T-cell (primary cell): ENCODE measurements around the gene HNF1B. TPM values are rescaled to one million over a fixed set of nuclear protein-coding genes. Genes with fewer than 3 reads are reported as not detected.

ENCODE experiments used
- ATAC-seq, 4 experiments: fragments of 200-7000 bp in 3 of 4; fragments of 150-1000 bp in 1 of 4; cut with Tn5 transposase; replicated peaks in 1 of 4; 1 replicate in 3 of 4; 2 replicates in 1 of 4; pipeline ENCODE4 v1.10.0; 2021; ENCODE audit warnings: moderate library complexity in 3 of 4, mild to moderate bottlenecking in 2 of 4, moderate number of reproducible peaks in 1 of 4
- CTCF ChIA-PET, 2 donors: fragments of 300-600 bp; sonication (Branson Sonifier 250); formaldehyde crosslinking; loops; one replicate each; lab custom pipeline; 2022; ENCODE audit warnings: antibody characterized with exemption in 2 of 2; lab: Charles Lee
- POLR2A ChIA-PET, 2 donors: fragments of 300-600 bp; sonication (Branson Sonifier 250); formaldehyde crosslinking; loops; one replicate each; lab custom pipeline; 2022; ENCODE audit warnings: antibody characterized with exemption in 2 of 2; lab: Charles Lee
- DNase-seq, 35 experiments: peaks; one replicate each; pipeline versions ENCODE4 v3.0.0 to v3.0.0-alpha.2; 2013 to 2023
- H3K27ac ChIP-seq: one replicate; pipeline ENCODE4 v1.5.1; 2013; ENCODE audit warnings: low read length
- H3K27me3 ChIP-seq, 2 experiments: replicated peaks in 1 of 2; 1 replicate in 1 of 2; 2 replicates in 1 of 2; pipeline versions ENCODE4 v1.6.1 to v1.7.0; 2013; ENCODE audit warnings: low read length in 1 of 2, mixed read lengths in 1 of 2; ENCODE audit not compliant: control insufficient read depth in 2 of 2, insufficient read depth in 2 of 2; ENCODE audit errors: extremely low read depth in 1 of 2
- H3K36me3 ChIP-seq, 2 donors: 1 replicate in 1 of 2; 2 replicates in 1 of 2; pipeline versions ENCODE4 v1.6.1 to v1.7.0; 2013; ENCODE audit warnings: low read length in 1 of 2; ENCODE audit not compliant: control insufficient read depth in 2 of 2, insufficient read depth in 1 of 2; ENCODE audit errors: extremely low read depth in 1 of 2
- H3K4me1 ChIP-seq, 2 experiments: 1 replicate in 1 of 2; 2 replicates in 1 of 2; pipeline versions ENCODE4 v1.6.1 to v1.7.0; 2013; ENCODE audit warnings: low read length in 2 of 2, mixed read lengths in 1 of 2; ENCODE audit not compliant: insufficient read depth in 2 of 2, control insufficient read depth in 1 of 2; ENCODE audit errors: extremely low read depth in 1 of 2
- H3K4me3 ChIP-seq, 2 donors: 1 replicate in 1 of 2; 2 replicates in 1 of 2; pipeline versions ENCODE4 v1.5.1 to v1.7.0; 2013; ENCODE audit warnings: mild to moderate bottlenecking in 2 of 2, low read length in 1 of 2, moderate library complexity in 1 of 2; ENCODE audit not compliant: control insufficient read depth in 1 of 2; ENCODE audit errors: extremely low read depth in 1 of 2
- H3K9me3 ChIP-seq: 2 replicates; pipeline ENCODE4 v1.7.0; 2013
- H3K27ac Mint-ChIP-seq, 2 donors: one replicate each; pipeline ENCODE4 v1.8.0; 2020 to 2021; ENCODE audit warnings: mild to moderate bottlenecking in 2 of 2, mixed read lengths in 2 of 2
- H3K27me3 Mint-ChIP-seq, 2 donors: one replicate each; pipeline ENCODE4 v1.8.0; 2021 to 2022; ENCODE audit warnings: mixed read lengths in 2 of 2
- H3K36me3 Mint-ChIP-seq: one replicate; pipeline ENCODE4 v1.8.0; 2021; ENCODE audit warnings: mixed read lengths
- H3K4me1 Mint-ChIP-seq, 3 donors: one replicate each; pipeline ENCODE4 v1.8.0; 2020 to 2022; ENCODE audit warnings: mixed read lengths in 3 of 3, mild to moderate bottlenecking in 1 of 3
- H3K4me3 Mint-ChIP-seq, 3 donors: one replicate each; pipeline ENCODE4 v1.8.0; 2020 to 2022; ENCODE audit warnings: mild to moderate bottlenecking in 3 of 3, mixed read lengths in 3 of 3, moderate library complexity in 3 of 3
- H3K9me3 Mint-ChIP-seq, 3 donors: one replicate each; pipeline ENCODE4 v1.8.0; 2020 to 2022; ENCODE audit warnings: mixed read lengths in 3 of 3
- WGBS: methylation state at CpG from one replicate; pipeline ENCODE4 v1.1.5; 2013; ENCODE audit warnings: missing lambda C conversion rate; ENCODE audit not compliant: insufficient coverage; 5-methylcytosine and 5-hydroxymethylcytosine counted together
- total RNA-seq, 35 experiments: library from RNA in 6 of 35; stranded (reverse) in 6 of 35; fragments of 120-200 nt in 1 of 35; gene quantifications; one replicate each; pipeline versions ENCODE4 v1.2.1 to v1.2.4 and lab custom pipeline; 2013 to 2026

HNF1B gene
- total RNA-seq, 5 donors from 2014 or later (not counting 1 experiment from before 2014, with no cell fraction given) = 0.10 to 0.19 (median 0.15) TPM; not detected in 2

GRCh38 chr17:37695726-37696125 lies 49.1 kb downstream of the HNF1B start:
- Histone ChIP-seq H3K9me3 (no peaks in the 10 kb centered on the region), H3K27ac (no peak overlapping the region), H3K36me3 (no peaks in the 10 kb centered on the region), H3K4me3 (no peak overlapping the region), H3K27me3 (peaks cover 0 to 16% of the 10 kb centered on the region in 2 experiments), H3K4me1 (peaks cover 0 to 2% of the 10 kb centered on the region in 2 experiments)
- no peak overlapping the region for H3K27ac Mint-ChIP-seq
- H3K4me3 Mint-ChIP-seq = no peak overlapping the region
- H3K27me3 Mint-ChIP-seq = peaks cover 9 to 10% of the 10 kb centered on the region in 2 donors
- DNase-seq = no peak
- peaks cover 4% of the 10 kb centered on the region for H3K36me3 Mint-ChIP-seq
- WGBS = no CpG with 5 or more reads among the region's 1 CpG
- peaks cover 5 to 16% (median 8%) of the 10 kb centered on the region in 3 donors for H3K4me1 Mint-ChIP-seq
- H3K9me3 Mint-ChIP-seq = peaks cover 0 to 4% (median 4%) of the 10 kb centered on the region in 3 donors
- no peak for ATAC-seq
- ChIA-PET CTCF (no interaction called here), POLR2A (no interaction called here)

GRCh38 chr17:37694734-37695133 lies 50.1 kb downstream of the HNF1B start:
- Histone ChIP-seq H3K27ac (no peak overlapping the region), H3K27me3 (peaks cover 0 to 16% of the 10 kb centered on the region in 2 experiments), H3K4me1 (peaks cover 0 to 2% of the 10 kb centered on the region in 2 experiments), H3K36me3 (no peaks in the 10 kb centered on the region), H3K4me3 (no peak overlapping the region), H3K9me3 (no peaks in the 10 kb centered on the region)
- no peak for DNase-seq
- 83% methylated on average over 1 of the region's 3 CpGs for WGBS
- peaks cover 4% of the 10 kb centered on the region for H3K36me3 Mint-ChIP-seq
- peaks cover 0 to 4% (median 4%) of the 10 kb centered on the region in 3 donors for H3K9me3 Mint-ChIP-seq
- ChIA-PET POLR2A (no interaction called here), CTCF (no interaction called here)
- no peak overlapping the region for H3K4me3 Mint-ChIP-seq
- H3K4me1 Mint-ChIP-seq = peaks cover 5 to 16% (median 8%) of the 10 kb centered on the region in 3 donors
- no peak overlapping the region for H3K27ac Mint-ChIP-seq
- H3K27me3 Mint-ChIP-seq = peaks cover 5 to 6% of the 10 kb centered on the region in 2 donors
- ATAC-seq = no peak

DNA sequence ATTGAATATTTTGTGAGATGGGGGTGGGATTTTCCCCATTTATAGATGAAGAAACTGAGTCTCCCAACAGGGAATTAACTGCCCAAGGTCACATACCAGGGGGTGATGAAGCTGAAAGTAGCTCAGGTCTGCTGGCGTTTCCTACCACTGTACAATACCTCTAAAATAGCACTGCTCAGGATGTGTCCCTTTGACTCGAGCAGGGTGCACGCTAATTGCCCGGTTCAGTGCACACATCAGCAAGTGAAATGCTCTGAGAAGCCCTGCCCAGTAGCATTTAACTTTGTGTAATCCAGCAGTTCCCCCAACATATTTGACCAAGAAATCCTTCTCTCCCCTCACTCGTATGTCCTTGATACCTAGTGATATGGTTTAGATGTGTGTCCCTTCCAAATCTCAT lies 51.5 kb downstream of the HNF1B start:
- peaks cover 0 to 4% (median 4%) of the 10 kb centered on the region in 3 donors for H3K9me3 Mint-ChIP-seq
- no CpG with 5 or more reads among the region's 5 CpGs for WGBS

DNA sequence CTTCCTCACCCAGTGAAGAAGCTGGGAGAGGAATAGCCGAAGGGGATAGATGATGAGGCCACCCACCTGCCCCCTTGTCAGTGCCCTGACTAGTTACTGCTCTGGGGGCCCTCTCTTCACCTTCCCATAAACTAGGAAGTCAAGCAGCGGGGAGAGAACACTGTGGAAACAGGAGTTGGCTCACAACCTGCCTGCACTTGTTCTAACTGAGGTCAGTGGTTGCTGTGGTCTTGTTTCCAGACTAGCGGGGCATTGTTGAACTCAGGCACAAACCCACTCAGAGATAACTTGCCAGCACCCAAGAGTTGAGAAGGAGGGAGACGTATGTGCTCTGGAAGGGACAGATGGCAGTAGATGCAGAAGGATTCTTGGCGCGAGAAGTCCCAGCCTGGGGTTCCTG lies 53.1 kb downstream of the HNF1B start:
- H3K27ac ChIP-seq = no peak overlapping the region
- H3K9me3 Mint-ChIP-seq = peaks cover 0 to 4% (median 4%) of the 10 kb centered on the region in 3 donors
- peaks cover 0 to 4% of the 10 kb centered on the region in 2 experiments for H3K27me3 ChIP-seq
- no peak overlapping the region for H3K4me3 ChIP-seq
- H3K27ac Mint-ChIP-seq = no peak overlapping the region
- H3K36me3 Mint-ChIP-seq = peaks cover 4% of the 10 kb centered on the region
- no peak for DNase-seq
- no peaks in the 10 kb centered on the region for H3K9me3 ChIP-seq
- H3K4me3 Mint-ChIP-seq = no peak overlapping the region
- peaks cover 0 to 2% of the 10 kb centered on the region in 2 experiments for H3K4me1 ChIP-seq
- 73% methylated on average over 4 of the region's 6 CpGs for WGBS
- no peaks in the 10 kb centered on the region for H3K36me3 ChIP-seq
- peaks cover 5 to 14% (median 5%) of the 10 kb centered on the region in 3 donors for H3K4me1 Mint-ChIP-seq
- no peak for ATAC-seq
- POLR2A ChIA-PET = no interaction called here
- H3K27me3 Mint-ChIP-seq = peaks cover 0 to 4% of the 10 kb centered on the region in 2 donors
- CTCF ChIA-PET = no interaction called here

More for the DNA sequence above, 51.5 kb downstream of the HNF1B start:
- DNase-seq = no peak
- Mint-ChIP-seq H3K27me3 (peaks cover 0 to 5% of the 10 kb centered on the region in 2 donors), H3K36me3 (peaks cover 4% of the 10 kb centered on the region), H3K4me3 (no peak overlapping the region), H3K4me1 (peaks cover 5 to 16% (median 8%) of the 10 kb centered on the region in 3 donors), H3K27ac (no peak overlapping the region)
- H3K27me3 ChIP-seq = peaks cover 0 to 10% of the 10 kb centered on the region in 2 experiments
- H3K27ac ChIP-seq = no peak overlapping the region
- peaks cover 0 to 2% of the 10 kb centered on the region in 2 experiments for H3K4me1 ChIP-seq
- H3K4me3 ChIP-seq = no peak overlapping the region
- no peak for ATAC-seq
- POLR2A ChIA-PET = no interaction called here
- no peaks in the 10 kb centered on the region for H3K36me3 ChIP-seq
- H3K9me3 ChIP-seq = no peaks in the 10 kb centered on the region
- CTCF ChIA-PET = no interaction called here

- H3K36me3 ChIP-seq = no peaks in the 10 kb centered on the region
- Mint-ChIP-seq H3K27me3 (peaks cover 0 to 3% of the 10 kb centered on the region in 2 donors), H3K36me3 (no peaks in the 10 kb centered on the region), H3K27ac (no peak overlapping the region), H3K4me1 (no peaks in the 10 kb centered on the region), H3K4me3 (no peak overlapping the region), H3K9me3 (no peaks in the 10 kb centered on the region)
- DNase-seq = no peak
- H3K9me3 ChIP-seq = no peaks in the 10 kb centered on the region
- H3K4me1 ChIP-seq = no peaks in the 10 kb centered on the region
- no peak overlapping the region for H3K27ac ChIP-seq
- no peaks in the 10 kb centered on the region for H3K27me3 ChIP-seq
- ATAC-seq = no peak
- POLR2A ChIA-PET = no interaction called here
- no CpG with 5 or more reads among the region's 7 CpGs for WGBS
- H3K4me3 ChIP-seq = no peak overlapping the region
- CTCF ChIA-PET = no interaction called here
Observed at GRCh38 chr17:37689317-37689716, 55.5 kb downstream of the HNF1B start.

DNA sequence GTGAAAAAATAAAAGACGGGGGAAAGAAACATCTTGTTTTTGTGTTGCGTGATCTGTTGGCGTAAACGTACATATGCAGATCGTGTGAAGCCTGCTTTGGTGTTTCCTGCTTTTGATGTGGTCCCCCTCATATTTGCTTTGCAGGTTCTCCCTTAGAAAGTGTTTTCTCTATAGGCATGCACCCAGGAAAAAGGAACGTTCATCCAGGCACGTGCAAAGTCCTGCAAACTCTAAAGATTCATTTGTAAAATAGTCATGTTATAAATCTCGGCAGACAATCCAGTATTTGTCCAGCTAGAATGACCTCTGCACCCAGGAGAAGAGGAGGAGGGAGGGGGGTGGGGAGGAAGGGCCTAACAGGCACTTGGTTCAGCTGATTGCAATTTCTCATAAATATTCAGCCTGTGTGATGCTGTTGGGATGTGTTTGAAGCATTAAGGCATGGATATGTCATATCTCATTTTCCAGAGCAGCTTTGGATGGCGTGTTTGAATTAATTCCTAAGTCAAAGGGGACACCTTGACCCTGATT lies 61.3 kb downstream of the HNF1B start:
- DNase-seq (peak in 1 of 35 experiments; percentile 37), ATAC-seq (peak in 1 of 4 experiments; percentile 72)
- Histone ChIP-seq H3K4me1 (peaks cover 0 to 3% of the 10 kb centered on the region in 2 experiments), H3K4me3 (no peak overlapping the region), H3K27ac (no peak overlapping the region), H3K9me3 (no peaks in the 10 kb centered on the region), H3K36me3 (no peaks in the 10 kb centered on the region), H3K27me3 (no peaks in the 10 kb centered on the region)
- Mint-ChIP-seq H3K27ac (no peak overlapping the region), H3K36me3 (peaks cover under 1% of the 10 kb centered on the region), H3K9me3 (peaks cover 0 to 2% (median under 1%) of the 10 kb centered on the region in 3 donors), H3K4me3 (no peak overlapping the region), H3K4me1 (peaks cover 5 to 23% (median 9%) of the 10 kb centered on the region in 3 donors), H3K27me3 (peaks cover 2 to 7% of the 10 kb centered on the region in 2 donors)
- ChIA-PET POLR2A (no interaction called here), CTCF (interaction anchor here in 1 of 2 donors (0.6 kb wide), 1 partner anchor 12 kb away, joined by 4 read pairs; no protein-coding TSS in a partner anchor)
- 49% methylated on average over 7 of the region's 9 CpGs for WGBS
